ENCODE results near the gene ZNF248. TPM values are rescaled to one million over a fixed set of nuclear protein-coding genes. Genes with fewer than 3 reads are reported as not detected.

Gene ZNF248
- total RNA-seq, 1 donor from 2014 or later, result 9.6 TPM

- Histone ChIP-seq H3K27me3 (ENCODE audit: control insufficient read depth, insufficient read depth, low read length) (no peaks in the 10 kb centered on the region), H3K36me3 (ENCODE audit: control insufficient read depth, insufficient read depth, low read length) (no peaks in the 10 kb centered on the region), H3K4me3 (ENCODE audit: low read depth, low read length) (no peak overlapping the region)
- DNase-seq (ENCODE audit: low read depth), result no peak
- TF ChIP-seq CTCF (IDR thresholded peaks at IDR 0.05; ENCODE audit: insufficient read depth, low read length, poor library complexity, severe bottlenecking), result no peak
These were observed 37.6 kb downstream of the ZNF248 start for GRCh38 chr10:37819797-37820196.

- Histone ChIP-seq H3K4me3 (ENCODE audit: low read depth, low read length) (no peak overlapping the region), H3K36me3 (ENCODE audit: control insufficient read depth, insufficient read depth, low read length) (no peaks in the 10 kb centered on the region), H3K27me3 (ENCODE audit: control insufficient read depth, insufficient read depth, low read length) (no peaks in the 10 kb centered on the region)
- TF ChIP-seq CTCF (IDR thresholded peaks at IDR 0.05; ENCODE audit: insufficient read depth, low read length, poor library complexity, severe bottlenecking), result no peak
- no peak for DNase-seq (ENCODE audit: low read depth)
These were observed 41.1 kb downstream of the ZNF248 start for GRCh38 chr10:37816290-37816689.

GRCh38 chr10:37813763-37814162 lies 43.6 kb downstream of the ZNF248 start:
- Histone ChIP-seq H3K4me3 (ENCODE audit: low read depth, low read length) (no peak overlapping the region), H3K27me3 (ENCODE audit: control insufficient read depth, insufficient read depth, low read length) (no peaks in the 10 kb centered on the region), H3K36me3 (ENCODE audit: control insufficient read depth, insufficient read depth, low read length) (no peaks in the 10 kb centered on the region)
- DNase-seq (ENCODE audit: low read depth), result no peak
- TF ChIP-seq CTCF (IDR thresholded peaks at IDR 0.05; ENCODE audit: insufficient read depth, low read length, poor library complexity, severe bottlenecking), result no peak

- no peak for TF ChIP-seq CTCF (IDR thresholded peaks at IDR 0.05; ENCODE audit: insufficient read depth, low read length, poor library complexity, severe bottlenecking)
- no peaks in the 10 kb centered on the region for H3K36me3 ChIP-seq (ENCODE audit: control insufficient read depth, insufficient read depth, low read length)
- no peak overlapping the region for H3K4me3 ChIP-seq (ENCODE audit: low read depth, low read length)
- DNase-seq (ENCODE audit: low read depth), result no peak
- no peaks in the 10 kb centered on the region for H3K27me3 ChIP-seq (ENCODE audit: control insufficient read depth, insufficient read depth, low read length)
These were observed 45.1 kb downstream of the ZNF248 start for GRCh38 chr10:37812290-37812689.

- Histone ChIP-seq H3K4me3 (ENCODE audit: low read depth, low read length) (no peak overlapping the region), H3K27me3 (ENCODE audit: control insufficient read depth, insufficient read depth, low read length) (no peaks in the 10 kb centered on the region), H3K36me3 (ENCODE audit: control insufficient read depth, insufficient read depth, low read length) (no peaks in the 10 kb centered on the region)
- no peak for DNase-seq (ENCODE audit: low read depth)
- no peak for TF ChIP-seq CTCF (IDR thresholded peaks at IDR 0.05; ENCODE audit: insufficient read depth, low read length, poor library complexity, severe bottlenecking)
These were observed 54.1 kb downstream of the ZNF248 start for GRCh38 chr10:37803269-37803668.

- Histone ChIP-seq H3K27me3 (ENCODE audit: control insufficient read depth, insufficient read depth, low read length) (no peaks in the 10 kb centered on the region), H3K4me3 (ENCODE audit: low read depth, low read length) (no peak overlapping the region), H3K36me3 (ENCODE audit: control insufficient read depth, insufficient read depth, low read length) (no peaks in the 10 kb centered on the region)
- TF ChIP-seq CTCF (IDR thresholded peaks at IDR 0.05; ENCODE audit: insufficient read depth, low read length, poor library complexity, severe bottlenecking), result no peak
- DNase-seq (ENCODE audit: low read depth), result no peak
These were observed 55.9 kb downstream of the ZNF248 start for GRCh38 chr10:37801557-37801956.

Data from kidney epithelial cell (primary cell).